Measurements from ENCODE around the gene SF3A2.
A peak's percentile ranks its signal among the peaks of the same experiment; 100 is the strongest.

SF3A2 gene

DNA sequence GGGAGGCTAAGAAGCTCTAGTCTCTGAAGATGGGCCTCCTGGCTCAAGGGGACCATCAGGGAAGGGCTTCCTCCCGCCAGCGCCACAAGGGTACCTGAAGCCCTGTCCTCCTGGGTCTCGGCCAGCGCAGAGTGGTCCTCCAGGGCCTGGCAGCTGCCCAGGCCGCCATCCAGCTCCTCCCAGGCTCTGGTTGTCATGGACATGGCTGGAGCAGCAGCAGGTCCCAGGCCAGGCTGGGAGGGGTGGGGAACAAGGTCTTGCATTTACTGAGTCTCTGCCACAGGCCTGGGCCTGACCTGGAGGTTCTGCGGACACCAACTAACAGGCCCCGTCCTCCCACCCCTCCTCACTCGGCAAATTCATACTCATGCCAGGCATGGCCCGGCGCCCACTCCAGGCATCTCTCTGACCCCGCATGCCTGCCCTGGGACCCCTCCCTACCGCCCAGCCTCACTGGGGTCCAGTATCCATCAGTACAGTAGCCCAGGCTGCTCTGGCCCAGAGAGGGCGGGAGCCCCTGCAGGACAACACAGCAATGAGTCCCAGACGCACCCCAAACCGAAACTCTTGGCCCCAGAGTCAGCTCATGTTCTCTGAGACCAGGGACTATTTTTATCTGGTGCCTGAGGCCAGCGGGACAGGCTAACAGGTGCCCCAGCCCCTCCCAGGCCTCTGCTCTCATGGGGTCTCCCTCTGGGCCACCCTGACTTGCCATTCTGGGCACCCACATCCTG is 18.7 kb downstream of the SF3A2 start:
- DNase-seq, result no peak

DNA sequence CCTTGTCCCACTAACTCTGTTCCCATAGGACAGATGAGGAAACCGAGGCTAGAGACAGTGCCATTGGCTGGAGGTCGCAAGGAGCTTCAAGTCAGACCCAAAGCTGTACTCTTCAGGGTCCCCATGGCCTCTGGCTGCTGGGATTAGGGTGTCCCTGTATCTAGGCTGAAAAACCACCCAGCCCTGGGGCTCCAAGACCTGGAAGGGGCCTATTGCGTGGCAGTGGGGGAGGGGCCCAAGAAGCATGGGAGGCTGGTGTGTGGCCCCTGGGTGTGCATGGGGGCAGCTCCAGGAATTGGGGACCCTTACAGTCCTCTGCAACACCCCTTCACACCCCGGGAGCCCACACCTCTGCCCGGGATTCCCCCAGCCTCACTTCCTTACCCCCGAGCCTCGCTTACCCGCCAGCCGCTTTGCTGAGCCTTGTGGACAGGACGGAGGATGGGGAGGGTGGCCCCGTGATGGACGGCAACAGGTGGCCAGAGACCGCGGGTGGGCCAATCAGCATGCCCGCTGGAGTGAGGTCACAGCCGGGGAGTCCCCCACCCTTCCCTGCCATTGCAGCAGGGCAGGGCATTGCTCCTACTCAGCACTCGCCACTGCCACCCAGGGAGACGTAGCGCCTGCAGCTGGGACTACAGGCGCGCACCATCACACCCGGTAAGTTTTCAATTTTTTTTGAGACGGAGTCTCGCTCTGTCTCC is 19.5 kb downstream of the SF3A2 start, which contains the start of gene JSRP1:
JSRP1 (minus strand) TSS at position 436 of the 704 bp plus-strand sequence. CDS start 1,103 bp downstream, outside the sequence.
- DNase-seq, result no peak

DNA sequence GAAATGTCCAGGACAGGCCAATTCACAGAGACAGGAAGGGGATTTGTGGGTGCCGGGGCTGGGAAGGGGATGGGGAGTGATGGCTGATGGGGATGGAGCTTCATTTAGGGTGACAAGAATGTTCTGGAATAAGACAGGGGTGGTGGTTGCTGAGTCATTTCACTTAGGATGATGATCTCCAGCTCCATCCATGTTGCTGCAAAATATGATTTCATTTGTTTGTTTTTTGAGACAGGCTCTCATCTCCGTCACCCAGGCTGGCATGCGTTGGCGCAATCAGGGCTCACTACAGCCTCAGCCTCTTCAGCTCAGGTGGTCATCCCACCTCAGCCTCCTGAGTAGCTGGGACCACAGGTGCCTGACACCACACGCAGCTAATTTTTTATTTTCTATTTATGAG is 22.7 kb downstream of the SF3A2 start:
- DNase-seq, result no peak

DNA sequence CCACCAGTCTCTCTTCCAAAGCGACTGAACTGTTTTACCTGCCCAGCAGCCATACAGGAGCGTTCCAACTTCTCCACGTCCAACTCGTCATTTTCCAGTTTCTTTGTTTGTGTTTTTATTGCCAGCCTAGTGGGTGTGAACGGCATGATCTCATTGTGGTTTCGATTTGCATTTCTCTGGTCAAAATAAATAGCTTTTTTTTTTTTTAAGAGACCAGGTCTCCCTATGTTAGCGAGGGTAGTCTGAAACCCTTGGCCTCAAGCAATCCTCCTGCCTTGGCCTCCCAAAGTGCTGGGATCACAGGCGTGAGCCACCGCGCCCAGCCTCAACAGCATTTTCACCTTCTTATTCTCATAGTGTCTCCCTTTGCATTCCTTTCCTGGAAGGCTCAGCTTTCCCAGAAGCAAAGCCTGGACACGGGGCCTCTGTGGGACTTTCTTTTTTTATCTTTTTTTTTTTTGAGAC is 23.7 kb downstream of the SF3A2 start:
- no peak for DNase-seq

DNA sequence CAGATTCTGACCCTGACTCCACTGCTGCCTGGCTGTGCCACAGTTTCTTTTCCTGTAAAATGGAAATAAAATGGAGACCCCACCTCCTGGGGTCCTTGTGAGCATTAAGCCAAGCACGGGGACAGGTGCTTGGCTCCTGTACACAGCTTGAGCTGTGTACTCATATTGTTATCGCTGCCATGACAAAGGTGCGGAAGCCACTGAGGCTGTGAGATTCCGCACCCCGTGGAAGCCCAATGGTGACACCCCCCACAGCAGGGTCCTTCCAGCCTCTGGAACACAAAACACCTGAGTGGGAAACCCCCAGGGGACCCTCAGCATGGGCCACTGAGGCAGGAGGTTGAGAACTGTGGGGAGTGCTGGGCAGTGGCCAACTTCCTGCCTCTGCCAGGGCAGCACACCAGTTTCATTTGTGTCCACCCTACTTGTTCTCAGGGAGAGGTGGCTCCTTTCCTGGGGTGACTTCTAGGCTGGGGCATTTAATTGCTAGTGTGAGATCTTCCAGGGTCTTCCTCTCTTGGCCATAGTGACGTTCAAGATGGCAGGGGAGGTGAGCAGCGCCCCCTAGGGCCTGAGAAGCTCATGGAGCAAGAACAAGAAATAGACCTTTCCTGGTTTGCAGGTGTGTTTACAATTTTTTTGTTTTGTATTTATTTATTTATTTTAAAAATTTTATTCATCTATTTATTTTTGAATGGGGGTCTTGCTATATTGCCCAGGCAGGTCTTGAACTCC is 25.0 kb downstream of the SF3A2 start:
- peak; percentile 42 for DNase-seq

DNA sequence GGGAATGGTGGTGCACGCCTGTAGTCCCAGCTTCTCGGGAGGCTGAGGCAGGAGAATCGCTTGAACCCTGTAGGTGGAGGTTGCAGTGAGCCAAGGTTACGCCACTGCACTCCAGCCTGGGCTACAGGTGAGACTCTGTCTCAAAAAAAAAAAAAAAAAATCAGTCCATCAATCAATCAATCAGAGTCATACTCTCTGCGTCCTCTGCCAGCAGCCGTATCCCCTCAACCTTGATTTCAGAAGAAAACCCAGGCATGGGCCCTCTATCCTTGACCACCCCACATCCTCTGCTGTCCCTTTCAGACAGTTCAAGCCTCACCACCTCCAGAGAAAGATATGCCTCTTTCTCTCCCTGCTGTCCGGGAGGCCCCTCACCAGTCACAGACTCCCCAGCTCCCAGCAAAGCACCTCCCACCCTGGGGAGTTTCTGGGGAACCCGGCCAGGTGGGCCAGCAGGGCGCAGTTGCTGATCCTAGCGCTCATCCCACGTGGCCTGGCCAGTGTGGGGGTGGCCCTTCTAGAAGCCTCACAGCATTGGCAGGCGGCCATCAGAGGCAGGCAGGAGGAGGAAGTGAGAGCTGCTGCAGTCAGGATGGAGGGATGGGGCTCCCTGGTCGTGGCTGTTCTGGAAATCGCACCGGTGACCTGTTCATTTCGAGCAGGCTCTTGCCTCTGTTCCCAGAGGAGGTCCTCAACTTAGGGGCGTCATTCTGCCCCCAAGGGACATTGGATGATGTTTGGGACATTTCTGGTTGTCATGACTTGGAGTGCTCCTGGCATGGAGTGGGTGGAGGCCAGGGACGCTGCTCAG is 29.8 kb downstream of the SF3A2 start:
- DNase-seq, result no peak

DNA sequence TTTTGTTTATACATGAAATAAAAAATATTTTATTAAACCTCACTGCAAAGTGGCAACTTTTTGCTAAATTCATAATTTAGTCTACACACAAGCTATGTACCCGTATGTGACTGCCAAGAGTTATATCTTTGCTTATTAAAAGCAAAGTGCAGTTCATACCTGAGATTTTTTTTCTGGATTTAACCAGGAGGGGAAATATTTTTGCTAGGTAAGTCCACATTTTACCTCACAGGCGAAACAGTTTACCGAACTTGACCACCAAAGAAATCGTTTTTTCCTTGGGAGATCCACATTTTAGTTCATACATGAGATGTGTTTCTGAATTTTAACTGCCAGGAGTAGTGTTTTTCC is 31.8 kb downstream of the SF3A2 start:
- no peak for DNase-seq

DNA sequence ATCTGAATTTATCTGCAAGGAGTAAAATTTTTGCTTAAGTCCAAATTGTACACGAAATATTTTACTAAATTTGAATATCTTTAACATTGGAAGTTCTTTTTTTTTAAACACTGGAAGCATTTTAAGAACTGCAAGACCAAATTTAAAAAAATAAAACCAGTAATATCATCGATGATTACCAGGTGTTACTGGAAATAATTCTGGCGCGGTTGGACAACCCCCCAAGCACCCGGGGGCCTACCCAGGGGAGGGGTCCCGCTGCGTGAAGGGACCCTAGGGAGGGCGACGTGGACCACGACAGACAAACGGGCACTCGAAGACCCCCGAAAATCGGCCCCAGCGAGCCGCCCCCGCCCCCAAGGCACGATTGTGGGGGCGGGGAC is 32.2 kb downstream of the SF3A2 start:
- no peak for DNase-seq

DNA sequence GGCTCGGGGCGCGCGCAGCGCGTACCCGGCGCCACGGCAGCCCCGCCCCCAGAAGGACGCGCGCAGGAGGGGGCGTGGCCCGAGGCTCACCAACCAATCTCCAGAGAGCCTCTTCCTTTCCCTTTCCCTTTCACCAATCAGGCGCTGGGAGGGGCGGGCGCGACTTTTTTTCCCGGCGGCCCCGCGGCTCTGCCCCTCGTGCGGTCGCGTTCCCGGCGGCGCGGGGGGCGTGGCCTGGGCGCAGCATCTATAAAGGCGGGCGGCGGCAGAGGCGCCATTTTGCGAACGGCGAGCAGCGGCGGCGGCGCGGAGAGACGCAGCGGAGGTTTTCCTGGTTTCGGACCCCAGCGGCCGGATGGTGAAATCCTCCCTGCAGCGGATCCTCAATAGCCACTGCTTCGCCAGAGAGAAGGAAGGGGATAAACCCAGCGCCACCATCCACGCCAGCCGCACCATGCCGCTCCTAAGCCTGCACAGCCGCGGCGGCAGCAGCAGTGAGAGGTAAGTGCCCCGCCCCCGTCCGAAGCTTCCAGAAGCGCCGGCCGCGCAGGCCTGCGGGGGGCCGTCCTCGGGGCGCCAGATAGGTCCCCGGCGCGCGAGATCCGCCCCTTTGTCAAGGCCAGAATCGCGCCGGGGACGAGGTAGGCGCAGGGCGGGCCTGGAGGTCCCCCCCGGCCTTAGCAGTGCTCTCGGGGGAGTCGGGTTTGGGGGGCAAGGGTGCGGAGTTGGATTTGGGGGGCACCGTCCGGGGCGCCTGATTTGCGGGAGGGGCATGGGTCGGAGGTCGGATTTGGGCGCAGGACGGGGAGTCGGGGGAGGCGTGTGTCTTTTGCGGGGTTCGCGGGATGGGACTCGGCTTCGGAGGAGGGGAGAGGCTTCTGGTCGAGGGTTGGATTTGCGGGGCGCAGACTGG is 32.9 kb downstream of the SF3A2 start:
- peak; percentile 99 for DNase-seq

DNA sequence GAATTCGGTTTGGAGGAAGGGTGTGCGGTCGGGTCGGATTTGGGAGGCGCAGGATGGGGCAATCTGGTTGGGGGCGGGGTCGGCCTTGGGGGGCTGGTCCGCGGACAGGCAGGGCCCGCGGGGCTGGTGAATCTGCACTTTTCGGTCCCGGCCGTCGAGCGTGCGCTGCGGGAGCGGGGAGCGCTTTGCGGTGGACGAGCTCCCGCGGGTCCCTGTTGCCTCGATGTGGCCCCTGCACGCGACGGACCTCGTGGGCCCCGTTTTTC is 33.5 kb downstream of the SF3A2 start:
- peak; percentile 38 for DNase-seq

DNA sequence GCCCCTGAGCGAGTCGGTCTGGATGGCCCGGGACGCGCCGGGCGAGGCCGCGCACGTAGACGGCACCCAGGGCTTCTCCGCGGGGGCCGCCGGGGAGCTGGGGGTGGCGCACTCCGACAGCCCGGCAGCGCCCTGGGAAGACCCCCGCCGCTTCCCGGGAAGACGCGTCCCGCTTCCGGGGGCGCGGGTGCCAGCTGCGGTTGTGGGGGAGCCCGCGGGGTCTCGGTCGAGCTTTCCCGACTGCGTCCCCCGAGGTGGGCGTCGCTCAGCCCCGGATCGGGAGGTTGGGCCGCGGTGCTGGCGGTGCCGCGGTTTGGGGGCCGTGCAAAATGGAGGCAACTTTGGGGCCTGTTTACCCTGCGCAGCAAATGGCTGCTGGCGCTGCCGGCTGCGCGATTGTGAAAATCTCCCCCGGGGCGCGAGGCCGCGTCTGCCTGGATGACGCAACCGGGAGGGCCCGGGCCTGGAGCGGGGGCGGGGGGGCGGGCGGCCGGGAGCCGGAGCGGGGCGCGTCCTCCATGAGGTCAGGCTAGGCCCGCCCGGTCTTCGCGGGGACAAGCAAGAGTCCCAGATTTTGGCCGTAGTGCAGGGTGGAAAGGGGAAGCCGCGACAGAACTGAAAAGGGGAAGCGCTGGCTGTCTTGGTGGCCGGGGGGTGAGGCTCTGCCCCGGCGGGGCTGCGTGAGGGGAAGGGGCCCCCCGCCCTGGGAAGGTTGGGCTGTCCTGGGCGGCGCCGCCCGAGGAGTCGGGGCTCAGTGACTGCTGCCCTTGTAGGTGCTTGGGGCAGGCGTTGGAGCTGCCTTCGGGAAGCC is 34.0 kb downstream of the SF3A2 start:
- peak; percentile 72 for DNase-seq

DNA sequence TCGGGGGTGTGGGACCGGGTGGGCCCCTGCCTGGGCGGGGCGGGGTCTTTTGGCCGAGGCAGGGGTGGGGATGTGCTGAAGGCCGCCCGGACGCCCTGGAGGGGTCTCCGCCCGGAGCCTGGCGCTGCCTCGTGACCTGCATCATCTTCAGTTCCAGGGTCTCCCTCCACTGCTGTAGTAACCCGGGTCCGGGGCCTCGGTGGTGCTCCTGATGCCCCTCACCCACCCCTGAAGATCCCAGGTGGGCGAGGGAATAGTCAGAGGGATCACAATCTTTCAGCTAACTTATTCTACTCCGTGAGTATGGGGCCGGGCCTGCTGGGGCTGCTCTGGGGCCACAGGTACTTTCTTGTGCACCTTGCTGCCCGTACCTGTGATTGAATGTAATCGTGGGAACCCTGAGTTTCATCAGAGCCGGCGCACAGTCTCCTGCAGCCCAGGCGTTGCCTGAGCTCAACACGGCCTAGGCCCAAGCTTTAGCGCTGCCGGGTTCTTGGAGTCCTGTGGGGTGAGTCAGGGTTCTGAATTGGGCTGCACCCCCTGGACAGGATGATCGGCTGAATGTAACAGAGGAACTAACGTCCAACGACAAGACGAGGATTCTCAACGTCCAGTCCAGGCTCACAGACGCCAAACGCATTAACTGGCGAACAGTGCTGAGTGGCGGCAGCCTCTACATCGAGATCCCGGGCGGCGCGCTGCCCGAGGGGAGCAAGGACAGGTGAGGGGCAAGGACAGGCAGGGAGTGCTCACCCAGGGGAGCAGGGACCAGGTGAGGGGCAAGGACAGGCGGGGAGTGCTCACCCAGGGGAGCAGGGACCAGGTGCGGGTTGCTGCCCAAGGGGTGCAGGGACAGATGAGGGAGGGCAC is 34.8 kb downstream of the SF3A2 start:
- DNase-seq, result no peak

DNA sequence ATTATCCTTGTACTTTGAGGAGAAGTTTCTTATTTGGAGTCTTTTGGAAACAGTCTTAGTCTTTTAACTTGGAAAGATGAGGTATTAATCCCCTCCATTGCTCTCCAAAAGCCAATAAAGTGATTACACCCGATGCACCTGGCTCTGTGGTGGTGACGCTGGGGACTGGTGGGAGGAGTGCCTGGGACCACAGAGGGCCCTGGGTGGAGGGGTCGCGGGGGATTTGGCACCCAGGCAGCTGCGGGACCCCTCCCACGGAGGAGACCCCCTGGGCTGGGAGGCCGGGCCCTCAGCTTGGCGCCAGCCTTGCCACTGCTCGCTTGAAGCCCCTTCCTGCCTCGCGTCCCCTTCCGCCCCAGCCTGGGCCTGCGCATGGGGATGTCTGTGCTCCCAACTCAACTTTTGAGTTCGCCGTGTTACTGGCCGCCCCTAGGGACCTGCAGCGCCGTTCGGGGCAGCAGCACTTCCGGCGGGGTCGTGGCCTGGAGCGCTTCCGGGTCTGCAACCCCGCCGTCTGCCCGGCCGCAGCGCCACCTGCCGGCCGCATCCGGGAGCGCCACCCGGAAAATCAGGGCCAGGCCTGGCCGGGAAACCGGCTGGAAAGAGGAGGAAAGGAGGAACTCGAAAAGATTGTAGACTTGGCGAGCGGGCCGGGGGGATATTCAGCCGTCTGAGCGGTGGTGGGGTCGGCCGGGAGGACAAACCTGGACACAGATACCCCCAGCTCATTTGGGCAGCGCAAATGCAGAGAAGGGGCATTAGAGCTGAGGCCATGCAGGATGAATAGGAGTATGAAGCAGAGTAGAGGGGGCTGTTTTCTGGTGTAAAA is 36.9 kb downstream of the SF3A2 start:
- DNase-seq, result peak; percentile 71

DNA sequence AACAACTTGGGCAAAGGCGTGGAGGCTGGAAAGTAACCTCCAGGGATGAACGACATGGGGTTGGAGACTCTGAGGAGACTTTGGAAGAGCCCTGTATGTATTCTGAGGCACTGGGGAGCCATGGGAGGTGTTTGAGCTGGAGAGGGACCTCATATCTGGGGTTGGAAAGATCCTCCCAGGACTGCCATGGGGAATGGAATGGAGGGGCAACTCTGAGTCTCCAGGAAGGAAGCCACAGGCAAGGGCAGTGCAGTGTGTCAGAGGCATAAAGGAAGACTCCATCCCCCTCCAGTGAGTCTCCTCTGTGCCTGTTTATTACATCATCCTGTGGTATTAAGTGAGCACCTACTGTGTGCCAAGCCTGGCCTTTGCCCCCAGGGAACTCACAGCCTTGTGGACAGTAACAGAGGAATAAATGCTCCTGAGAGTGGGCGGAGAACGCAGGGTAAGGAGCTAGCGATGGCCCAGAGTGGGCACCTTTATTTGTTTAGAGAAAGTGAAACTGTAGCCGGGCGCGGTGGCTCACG is 37.6 kb downstream of the SF3A2 start:
- no peak for DNase-seq

DNA sequence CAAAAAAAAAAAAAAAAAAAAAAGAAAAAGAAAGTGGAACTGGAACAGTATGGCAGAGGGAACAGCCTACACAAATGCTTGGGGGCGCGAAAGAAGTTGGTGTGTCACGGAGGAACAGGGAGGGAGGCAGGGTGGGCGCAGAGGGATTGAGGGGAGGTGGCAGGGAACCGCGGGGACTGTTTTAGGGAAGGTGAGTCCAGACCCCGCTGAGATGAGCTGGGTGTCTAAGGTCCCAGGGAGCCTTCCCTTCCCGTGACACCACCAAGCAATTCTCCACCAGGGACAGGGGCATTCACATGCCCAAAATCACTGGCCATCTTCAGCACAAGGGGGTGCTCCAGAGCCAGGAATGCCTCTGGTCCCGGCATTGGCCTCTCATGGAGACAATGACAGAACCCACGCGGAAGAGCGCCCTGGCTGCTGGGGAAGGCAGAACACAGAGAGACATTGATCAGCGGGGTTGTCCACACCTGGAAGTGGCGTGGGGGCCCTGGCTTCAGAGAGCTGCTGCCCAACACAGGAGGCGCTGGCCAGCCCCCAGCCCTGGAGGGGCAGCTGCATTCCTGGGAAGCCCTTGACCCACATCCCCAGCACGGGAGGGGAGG is 38.4 kb downstream of the SF3A2 start:
- DNase-seq, result peak; percentile 37

DNA sequence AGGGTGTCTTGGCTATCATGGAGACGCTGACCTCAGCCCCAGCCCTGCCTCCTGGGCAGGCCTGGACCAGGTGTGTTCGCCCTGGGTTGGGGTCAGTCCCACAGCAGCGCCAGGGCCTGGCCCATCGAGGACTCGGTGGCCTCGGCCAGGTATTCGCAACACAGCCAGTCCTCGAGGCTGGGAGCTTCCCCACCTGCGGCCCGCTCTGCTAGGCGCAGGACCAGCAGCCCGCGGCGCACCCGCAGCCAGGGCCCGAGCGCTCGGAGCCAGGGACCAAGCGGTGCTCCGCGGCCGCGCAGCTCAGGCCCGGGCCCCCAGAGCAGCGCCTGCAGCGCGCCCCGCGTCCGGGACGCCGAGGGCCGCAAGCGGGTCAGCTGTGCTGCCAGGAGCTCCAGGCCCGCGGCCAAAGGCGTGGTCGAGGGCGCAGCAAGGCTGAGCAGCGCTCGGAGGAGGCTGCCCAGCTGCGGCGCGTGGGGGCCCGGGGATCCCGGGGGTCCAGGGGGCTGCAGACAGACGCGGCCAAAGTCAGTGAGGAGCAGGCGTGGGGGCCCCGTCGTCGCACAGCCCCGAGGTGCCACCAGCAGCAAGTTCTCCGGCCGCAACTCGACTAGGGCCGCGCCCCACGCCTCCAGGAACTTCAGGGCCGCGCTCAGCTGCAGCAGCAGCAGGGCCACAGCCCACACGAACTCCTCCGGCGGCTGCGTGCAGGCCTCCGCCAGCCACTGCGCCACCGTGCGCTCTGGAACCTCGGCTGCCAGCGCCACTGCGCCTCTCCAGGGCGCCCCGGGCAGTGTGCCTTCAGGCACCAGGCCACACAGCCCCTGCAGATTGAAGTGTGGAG is 39.2 kb downstream of the SF3A2 start:
- no peak for DNase-seq

DNA sequence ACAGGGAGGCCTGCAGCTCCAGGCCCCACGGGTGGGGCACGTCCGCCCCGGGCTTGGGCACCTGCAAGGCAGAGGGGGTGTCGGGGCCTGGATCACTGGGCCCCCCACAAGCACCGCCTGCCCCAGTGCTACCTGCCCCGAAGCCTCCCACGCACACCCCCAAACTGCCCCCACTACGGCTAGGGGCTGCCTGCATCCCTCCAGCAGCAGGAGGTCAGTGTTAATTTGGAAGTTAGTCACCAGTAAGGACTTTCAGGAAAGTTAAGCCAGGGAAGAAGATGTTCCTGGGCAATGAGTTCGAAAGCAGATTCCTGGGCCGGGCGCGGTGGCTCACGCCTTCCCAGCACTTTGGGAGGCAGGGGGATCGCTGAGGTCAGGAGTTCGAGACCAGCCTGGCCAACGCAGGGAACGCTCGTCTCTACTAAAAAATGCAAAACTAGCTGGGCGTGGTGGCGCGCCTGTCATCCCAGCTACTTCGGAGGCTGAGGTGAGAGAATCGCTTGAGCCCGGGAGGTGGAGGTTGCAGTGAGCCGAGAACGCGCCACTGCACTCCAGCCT is 39.9 kb downstream of the SF3A2 start:
- no peak for DNase-seq

Data from stimulated activated CD4-positive, alpha-beta T cell treated with anti-CD3 and anti-CD28 coated beads, Interleukin-12 subunit alpha, Interleukin-12 subunit beta, amount 100 ng/mL, for 4 hours (primary cell).